ENCODE results near the gene PDE2A.

PDE2A gene

DNA sequence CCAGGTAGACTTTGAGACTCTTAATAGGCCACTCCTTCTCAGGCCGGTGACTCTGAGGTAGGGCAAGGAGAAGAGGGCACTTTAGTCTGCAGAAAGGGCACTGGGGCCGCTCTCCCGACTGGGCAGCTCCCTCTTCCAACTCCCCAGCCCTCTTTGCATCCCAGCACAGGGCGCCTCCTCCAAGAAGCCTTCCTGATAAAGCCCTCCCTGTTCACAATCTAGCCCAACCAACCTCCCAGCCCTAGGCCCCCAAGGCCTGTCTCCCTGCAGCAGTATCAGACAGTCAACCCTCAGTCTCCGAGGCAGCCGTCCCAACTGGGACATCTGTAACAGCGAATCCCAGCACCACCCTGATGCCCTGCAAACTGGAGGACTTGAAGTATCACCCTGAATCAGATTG, 14.3 kb upstream of the PDE2A start:
- Histone ChIP-seq H3K36me3 (ENCODE audit: control insufficient read depth, insufficient read depth, low read length) (peaks cover 35% of the 10 kb centered on the region), H3K9ac (ENCODE audit: low read length) (no peak overlapping the region), H3K9me3 (ENCODE audit: control insufficient read depth, low read length) (no peaks in the 10 kb centered on the region), H3K4me1 (ENCODE audit: control insufficient read depth, insufficient read depth, low read length) (peaks cover 5% of the 10 kb centered on the region), H3K4me3 (ENCODE audit: low read length) (no peak overlapping the region), H3K27me3 (ENCODE audit: control insufficient read depth, insufficient read depth, low read length) (no peaks in the 10 kb centered on the region)

DNA sequence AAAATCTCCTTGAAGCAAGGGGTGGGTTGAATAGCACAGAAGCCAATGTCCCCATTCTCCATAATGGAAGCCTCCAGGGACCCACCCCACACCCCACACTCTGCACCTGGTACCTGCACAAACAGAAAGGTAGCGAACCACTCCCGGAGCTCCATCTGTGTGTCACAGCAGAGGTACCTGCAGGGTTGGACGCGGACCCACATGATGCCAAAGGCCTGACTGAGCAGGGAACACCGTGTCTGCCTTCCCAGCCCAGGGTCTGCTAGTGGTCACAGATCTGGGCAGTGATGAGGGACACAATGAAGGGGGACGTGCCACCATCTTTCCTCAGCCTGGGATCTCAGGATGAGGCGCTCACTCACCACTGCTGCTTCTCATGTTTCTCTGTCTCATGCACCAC, 13.1 kb upstream of the PDE2A start:
- Histone ChIP-seq H3K27me3 (ENCODE audit: control insufficient read depth, insufficient read depth, low read length) (no peaks in the 10 kb centered on the region), H3K9me3 (ENCODE audit: control insufficient read depth, low read length) (no peaks in the 10 kb centered on the region), H3K4me3 (ENCODE audit: low read length) (no peak overlapping the region), H3K4me1 (ENCODE audit: control insufficient read depth, insufficient read depth, low read length) (peaks cover 5% of the 10 kb centered on the region), H3K36me3 (ENCODE audit: control insufficient read depth, insufficient read depth, low read length) (peaks cover 25% of the 10 kb centered on the region), H3K9ac (ENCODE audit: low read length) (no peak overlapping the region)

DNA sequence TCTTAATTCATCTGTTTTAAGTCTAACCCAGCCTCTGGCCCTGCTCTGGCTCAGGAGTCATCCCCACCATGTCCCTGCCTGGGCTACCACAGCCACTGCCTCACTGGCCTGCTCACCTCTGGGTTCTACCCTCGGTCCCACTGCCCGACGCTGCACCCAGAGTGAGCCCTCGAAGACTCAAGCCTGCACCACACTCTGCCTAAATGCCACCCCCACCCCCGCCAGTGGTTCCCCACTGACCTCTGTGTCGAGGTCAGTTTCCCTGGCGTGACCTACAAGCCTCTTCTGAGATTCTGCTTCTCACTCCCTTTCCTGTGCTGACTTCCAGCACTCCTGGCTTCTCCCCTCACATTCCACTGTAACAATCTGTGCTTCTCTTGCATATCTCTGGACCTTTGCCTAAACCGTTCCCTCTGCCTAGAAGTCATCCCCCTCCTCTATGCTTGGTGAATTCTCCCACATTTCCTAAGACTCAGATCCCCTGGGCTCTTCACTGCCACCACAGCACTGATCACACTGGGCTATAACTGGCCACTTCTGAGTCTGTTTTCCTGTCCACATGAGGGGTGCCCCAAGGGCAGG, 12.5 kb upstream of the PDE2A start:
- Histone ChIP-seq H3K4me1 (ENCODE audit: control insufficient read depth, insufficient read depth, low read length) (peaks cover 5% of the 10 kb centered on the region), H3K27me3 (ENCODE audit: control insufficient read depth, insufficient read depth, low read length) (no peaks in the 10 kb centered on the region), H3K9me3 (ENCODE audit: control insufficient read depth, low read length) (no peaks in the 10 kb centered on the region), H3K36me3 (ENCODE audit: control insufficient read depth, insufficient read depth, low read length) (peaks cover 25% of the 10 kb centered on the region), H3K9ac (ENCODE audit: low read length) (no peak overlapping the region), H3K4me3 (ENCODE audit: low read length) (no peak overlapping the region)

DNA sequence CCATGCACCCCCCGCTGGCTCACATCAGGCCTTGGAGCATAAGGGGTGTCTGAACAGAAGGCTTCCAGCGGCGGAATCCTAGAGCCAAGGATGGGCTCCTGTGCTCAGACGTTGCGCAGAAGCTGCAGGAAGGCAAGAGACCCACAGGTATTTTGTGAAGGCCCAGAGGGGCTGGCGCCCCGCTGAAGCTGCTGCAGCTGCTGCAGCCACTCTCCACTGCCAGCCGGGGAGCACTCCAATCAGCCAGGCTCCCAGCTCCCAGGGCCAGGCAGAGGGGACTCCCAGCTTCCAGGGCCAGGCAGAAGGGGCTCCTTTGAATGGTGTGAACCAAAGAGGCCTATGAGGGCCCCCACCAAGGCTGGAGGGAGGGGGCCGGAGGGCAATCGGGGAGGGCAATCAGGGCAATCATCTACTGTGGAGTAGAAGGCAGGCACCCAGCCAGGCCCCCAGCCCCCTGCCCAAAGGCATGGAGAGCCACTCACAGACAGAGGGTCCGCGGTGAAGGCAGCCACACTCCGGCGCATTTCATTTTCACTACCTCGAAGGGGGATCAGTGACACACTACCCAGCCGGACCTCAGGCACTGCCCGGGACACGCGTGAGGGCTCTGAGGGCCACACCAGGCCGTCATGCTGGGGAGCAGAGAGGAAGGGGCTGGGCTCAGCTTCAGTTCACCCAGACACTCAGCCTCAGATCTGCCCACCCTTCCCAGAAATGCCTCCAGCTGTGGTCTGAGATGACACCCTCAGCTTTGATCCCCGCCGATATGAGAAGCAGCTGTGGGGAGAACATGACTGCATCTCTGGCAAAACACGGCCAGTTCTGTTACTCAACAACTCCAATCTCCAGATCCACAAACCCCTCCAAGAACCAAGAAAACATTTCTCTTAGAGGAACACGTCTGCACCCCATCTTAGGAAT, 11.6 kb upstream of the PDE2A start:
- Histone ChIP-seq H3K4me1 (ENCODE audit: control insufficient read depth, insufficient read depth, low read length) (peaks cover 5% of the 10 kb centered on the region), H3K9me3 (ENCODE audit: control insufficient read depth, low read length) (no peaks in the 10 kb centered on the region), H3K27me3 (ENCODE audit: control insufficient read depth, insufficient read depth, low read length) (no peaks in the 10 kb centered on the region), H3K4me3 (ENCODE audit: low read length) (no peak overlapping the region), H3K36me3 (ENCODE audit: control insufficient read depth, insufficient read depth, low read length) (peaks cover 22% of the 10 kb centered on the region), H3K9ac (ENCODE audit: low read length) (no peak overlapping the region)

DNA sequence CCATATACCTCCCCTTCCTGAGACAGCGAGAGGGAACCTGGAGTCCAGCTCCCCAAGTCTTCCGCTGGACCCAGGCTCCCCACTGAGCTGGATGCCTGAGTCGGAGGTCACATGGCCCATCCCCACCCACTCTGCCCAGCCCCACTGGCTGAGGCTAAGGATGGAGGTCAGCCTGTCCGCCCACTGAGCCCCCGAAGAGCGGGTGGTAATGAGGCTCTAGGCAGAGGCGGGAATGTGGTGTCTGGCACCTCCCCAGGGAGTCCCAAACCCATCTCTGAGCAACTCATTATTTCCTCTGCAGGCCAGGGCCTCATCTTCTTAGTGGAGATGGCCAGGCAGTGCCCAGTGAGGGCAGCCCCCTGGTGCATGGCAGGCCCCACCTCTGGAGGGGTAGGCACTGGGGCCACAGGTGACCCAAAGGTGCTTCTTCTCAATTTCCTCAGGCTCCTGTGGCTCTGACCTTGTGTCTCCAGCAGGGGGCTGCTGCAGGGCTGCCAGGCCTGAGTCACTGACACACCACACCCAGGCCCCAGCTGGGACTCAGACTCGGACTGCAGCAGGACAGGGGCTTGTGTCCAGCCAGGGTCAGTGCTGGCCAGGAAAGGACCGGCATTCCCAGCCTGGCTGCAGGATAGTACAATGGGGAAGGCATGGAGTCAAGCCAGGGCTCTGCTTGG, 10.2 kb upstream of the PDE2A start:
- Histone ChIP-seq H3K4me1 (ENCODE audit: control insufficient read depth, insufficient read depth, low read length) (peaks cover 5% of the 10 kb centered on the region), H3K36me3 (ENCODE audit: control insufficient read depth, insufficient read depth, low read length) (peaks cover 14% of the 10 kb centered on the region), H3K9ac (ENCODE audit: low read length) (no peak overlapping the region), H3K4me3 (ENCODE audit: low read length) (no peak overlapping the region), H3K9me3 (ENCODE audit: control insufficient read depth, low read length) (no peaks in the 10 kb centered on the region), H3K27me3 (ENCODE audit: control insufficient read depth, insufficient read depth, low read length) (peaks cover 10% of the 10 kb centered on the region)

DNA sequence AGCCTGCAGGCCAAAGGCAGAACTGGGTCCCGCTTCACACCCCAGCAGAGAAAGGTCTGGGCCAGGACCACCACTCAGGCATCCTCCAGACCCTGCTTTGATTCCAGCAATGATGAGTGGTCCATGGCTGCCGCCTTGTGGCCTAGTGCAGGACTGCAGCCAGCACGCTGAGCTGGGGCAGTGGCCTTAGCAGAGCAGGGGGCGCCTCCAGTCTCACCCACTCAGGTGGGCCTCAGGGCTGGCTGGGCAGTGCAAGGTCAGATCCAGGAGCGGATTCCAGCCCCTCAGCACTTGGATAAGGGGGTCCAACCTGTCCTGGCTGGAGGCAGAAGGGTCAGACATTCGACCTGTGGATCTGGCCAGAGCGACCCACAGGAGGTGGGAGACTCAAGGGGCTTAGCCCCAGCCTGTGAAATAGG, 9.6 kb upstream of the PDE2A start:
- H3K9ac ChIP-seq (ENCODE audit: low read length), result peak overlapping the region; percentile 11
- H3K4me3 ChIP-seq (ENCODE audit: low read length), result no peak overlapping the region
- peaks cover 5% of the 10 kb centered on the region for H3K4me1 ChIP-seq (ENCODE audit: control insufficient read depth, insufficient read depth, low read length)
- peaks cover 15% of the 10 kb centered on the region for H3K27me3 ChIP-seq (ENCODE audit: control insufficient read depth, insufficient read depth, low read length)
- no peaks in the 10 kb centered on the region for H3K9me3 ChIP-seq (ENCODE audit: control insufficient read depth, low read length)
- H3K36me3 ChIP-seq (ENCODE audit: control insufficient read depth, insufficient read depth, low read length), result peaks cover 11% of the 10 kb centered on the region

DNA sequence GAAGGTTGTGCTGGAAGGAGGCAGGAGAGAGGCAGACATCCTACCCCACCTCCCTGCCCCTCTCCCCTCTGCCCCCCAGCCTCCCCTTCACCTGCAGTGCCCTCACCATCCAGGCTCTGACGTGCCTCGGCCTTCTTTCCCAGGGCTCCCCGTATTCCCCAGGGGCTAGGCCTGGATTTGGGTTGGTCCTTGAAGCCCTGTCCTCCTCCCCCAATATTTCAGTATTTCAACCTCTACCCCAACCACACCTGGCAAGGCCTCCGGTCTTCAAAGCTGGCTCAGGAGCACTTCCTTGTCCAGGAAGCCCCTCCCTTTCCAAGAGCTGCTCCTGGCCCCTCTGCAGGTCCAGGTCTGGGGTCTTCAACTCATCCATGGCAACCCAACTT, 8.6 kb upstream of the PDE2A start:
- Histone ChIP-seq H3K4me3 (ENCODE audit: low read length) (no peak overlapping the region), H3K36me3 (ENCODE audit: control insufficient read depth, insufficient read depth, low read length) (peaks cover 11% of the 10 kb centered on the region), H3K9me3 (ENCODE audit: control insufficient read depth, low read length) (no peaks in the 10 kb centered on the region), H3K27me3 (ENCODE audit: control insufficient read depth, insufficient read depth, low read length) (peaks cover 25% of the 10 kb centered on the region), H3K4me1 (ENCODE audit: control insufficient read depth, insufficient read depth, low read length) (peaks cover 5% of the 10 kb centered on the region), H3K9ac (ENCODE audit: low read length) (no peak overlapping the region)

DNA sequence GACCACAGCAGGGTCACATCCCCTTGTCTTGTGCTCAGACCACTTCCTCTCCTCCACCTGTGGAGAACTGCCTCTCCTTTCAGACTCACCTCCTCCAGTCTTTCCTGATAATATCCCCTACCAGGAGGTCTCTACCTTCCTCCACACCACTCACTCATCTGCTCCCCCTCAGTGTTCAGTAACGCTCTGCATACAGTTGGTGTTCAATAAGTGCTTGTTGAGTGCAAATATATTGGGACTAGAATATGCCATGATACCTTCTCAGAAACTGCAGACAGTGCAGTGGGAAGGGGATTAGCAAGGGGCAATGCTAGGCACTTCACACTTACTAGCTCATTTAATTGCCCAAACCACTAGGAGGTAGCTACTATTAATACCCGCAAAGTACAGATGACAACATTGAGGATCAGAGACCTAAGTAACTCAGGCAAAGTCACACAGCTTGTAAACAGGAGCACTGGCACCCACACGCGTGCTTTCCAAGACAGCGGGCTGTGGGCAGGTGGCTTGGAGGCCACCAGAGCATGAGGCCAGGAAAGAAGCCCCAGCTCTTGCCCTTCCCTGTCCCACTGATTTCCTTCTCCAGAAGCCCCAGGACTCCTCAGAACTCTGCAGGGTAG, 8.1 kb upstream of the PDE2A start:
- H3K27me3 ChIP-seq (ENCODE audit: control insufficient read depth, insufficient read depth, low read length), result peaks cover 30% of the 10 kb centered on the region
- H3K9me3 ChIP-seq (ENCODE audit: control insufficient read depth, low read length), result no peaks in the 10 kb centered on the region
- H3K36me3 ChIP-seq (ENCODE audit: control insufficient read depth, insufficient read depth, low read length), result peaks cover 8% of the 10 kb centered on the region
- H3K4me3 ChIP-seq (ENCODE audit: low read length), result no peak overlapping the region
- no peak overlapping the region for H3K9ac ChIP-seq (ENCODE audit: low read length)
- H3K4me1 ChIP-seq (ENCODE audit: control insufficient read depth, insufficient read depth, low read length), result peaks cover 5% of the 10 kb centered on the region

DNA sequence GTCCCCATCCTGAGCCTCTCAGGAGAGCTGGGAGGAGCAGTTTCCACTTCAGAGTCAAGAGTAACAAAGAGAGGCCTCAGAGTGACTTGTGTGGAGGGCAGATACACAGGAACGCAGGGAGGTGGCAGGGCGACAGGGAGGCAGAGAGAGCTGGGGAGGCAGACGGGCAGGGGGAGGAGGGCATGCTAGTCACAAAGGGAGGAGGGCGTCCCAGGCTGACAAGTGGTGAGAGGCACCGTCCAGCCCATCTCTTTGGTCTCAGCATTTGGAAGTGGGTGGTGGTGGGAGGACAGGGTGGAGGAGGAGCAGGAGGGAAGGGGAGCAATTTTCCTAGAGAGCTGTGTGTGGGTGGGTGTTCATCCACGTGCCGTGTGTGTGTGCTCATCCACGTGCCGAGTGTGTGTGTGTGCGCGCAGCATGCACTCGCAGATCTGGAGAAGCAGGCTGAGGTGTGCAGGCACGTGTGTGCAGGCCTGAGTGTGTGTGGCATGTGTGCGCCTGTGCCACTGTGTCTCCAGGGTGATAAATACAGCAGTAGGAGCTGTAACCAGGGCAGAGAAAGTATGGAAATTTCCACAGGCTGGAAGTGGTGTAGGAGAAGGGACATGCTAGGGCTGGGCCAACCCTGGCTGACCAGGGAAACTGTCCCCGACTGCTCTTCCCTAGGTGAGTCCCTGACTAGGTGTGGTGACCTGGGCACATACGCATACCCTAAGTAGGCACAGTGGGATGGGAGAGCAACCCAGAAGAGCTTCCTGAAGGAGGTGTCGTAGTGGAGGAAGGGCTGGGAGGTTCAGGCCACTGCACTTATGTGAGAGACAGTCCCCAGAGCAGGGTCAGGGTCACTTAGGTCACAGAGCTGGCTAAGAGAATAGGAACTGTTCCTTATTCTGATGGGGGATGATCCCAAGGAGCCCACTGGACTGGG, 7.3 kb upstream of the PDE2A start:
- Histone ChIP-seq H3K9ac (ENCODE audit: low read length) (no peak overlapping the region), H3K9me3 (ENCODE audit: control insufficient read depth, low read length) (no peaks in the 10 kb centered on the region)

DNA sequence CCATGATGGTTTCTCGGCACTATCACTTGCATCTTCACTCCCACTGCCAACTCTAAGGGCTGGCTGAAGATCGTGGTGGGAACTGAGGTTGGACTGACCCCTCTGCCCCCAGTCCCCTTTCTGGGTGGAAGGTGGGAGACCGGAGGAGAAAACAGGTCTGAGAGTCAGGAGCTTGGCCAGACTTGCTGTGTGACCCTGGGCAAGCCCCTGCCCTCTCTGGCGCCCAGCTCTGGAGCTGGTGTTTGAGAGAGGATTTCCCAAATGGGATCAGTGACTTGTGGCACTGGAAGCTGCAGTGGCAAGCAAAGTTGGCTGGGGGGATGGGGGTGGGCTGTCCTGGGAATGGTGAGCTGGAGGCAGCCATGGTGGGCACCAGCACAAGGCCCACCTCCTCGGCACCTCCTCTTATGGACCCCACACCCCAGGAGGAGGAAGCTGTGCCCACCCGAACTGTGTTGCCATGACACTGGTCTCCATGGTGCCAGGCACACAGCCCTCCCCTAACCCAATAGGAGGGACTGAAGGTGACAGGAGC, 6.5 kb upstream of the PDE2A start:
- Histone ChIP-seq H3K4me1 (ENCODE audit: control insufficient read depth, insufficient read depth, low read length) (peaks cover 5% of the 10 kb centered on the region), H3K36me3 (ENCODE audit: control insufficient read depth, insufficient read depth, low read length) (peaks cover 3% of the 10 kb centered on the region), H3K27me3 (ENCODE audit: control insufficient read depth, insufficient read depth, low read length) (peaks cover 46% of the 10 kb centered on the region), H3K4me3 (ENCODE audit: low read length) (no peak overlapping the region), H3K9ac (ENCODE audit: low read length) (no peak overlapping the region), H3K9me3 (ENCODE audit: control insufficient read depth, low read length) (no peaks in the 10 kb centered on the region)

More for the DNA sequence above, 7.3 kb upstream of the PDE2A start:
- no peak overlapping the region for H3K4me3 ChIP-seq (ENCODE audit: low read length)
- H3K27me3 ChIP-seq (ENCODE audit: control insufficient read depth, insufficient read depth, low read length), result peaks cover 38% of the 10 kb centered on the region
- H3K4me1 ChIP-seq (ENCODE audit: control insufficient read depth, insufficient read depth, low read length), result peaks cover 5% of the 10 kb centered on the region
- H3K36me3 ChIP-seq (ENCODE audit: control insufficient read depth, insufficient read depth, low read length), result peaks cover 3% of the 10 kb centered on the region

DNA sequence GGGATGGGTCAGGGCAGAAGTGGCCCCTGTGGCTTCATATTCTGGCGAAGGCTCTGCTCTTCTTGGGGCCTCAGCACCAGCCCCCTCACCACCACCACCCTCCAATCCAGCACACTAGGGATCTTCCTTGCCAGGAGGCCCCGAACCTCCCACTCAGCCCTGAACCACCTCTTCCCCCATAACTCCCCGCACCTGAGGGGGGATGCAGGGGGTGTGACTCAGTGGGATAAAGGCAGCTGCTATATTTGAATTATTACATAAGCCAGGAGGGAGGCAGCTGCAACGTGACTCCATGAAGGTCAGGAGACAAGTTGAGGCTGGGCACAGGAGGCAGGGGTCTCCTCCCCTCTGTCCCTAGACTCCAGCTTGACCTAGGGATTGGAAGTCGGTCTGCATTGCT, 5.6 kb upstream of the PDE2A start:
- Histone ChIP-seq H3K36me3 (ENCODE audit: control insufficient read depth, insufficient read depth, low read length) (peaks cover 3% of the 10 kb centered on the region), H3K9me3 (ENCODE audit: control insufficient read depth, low read length) (no peaks in the 10 kb centered on the region), H3K27me3 (ENCODE audit: control insufficient read depth, insufficient read depth, low read length) (peaks cover 55% of the 10 kb centered on the region), H3K4me3 (ENCODE audit: low read length) (no peak overlapping the region), H3K4me1 (ENCODE audit: control insufficient read depth, insufficient read depth, low read length) (peaks cover 5% of the 10 kb centered on the region), H3K9ac (ENCODE audit: low read length) (no peak overlapping the region)

All from mucosa of stomach (tissue), 1 donor.